ENCODE measurements around the gene MPV17L2.

MPV17L2 gene

DNA sequence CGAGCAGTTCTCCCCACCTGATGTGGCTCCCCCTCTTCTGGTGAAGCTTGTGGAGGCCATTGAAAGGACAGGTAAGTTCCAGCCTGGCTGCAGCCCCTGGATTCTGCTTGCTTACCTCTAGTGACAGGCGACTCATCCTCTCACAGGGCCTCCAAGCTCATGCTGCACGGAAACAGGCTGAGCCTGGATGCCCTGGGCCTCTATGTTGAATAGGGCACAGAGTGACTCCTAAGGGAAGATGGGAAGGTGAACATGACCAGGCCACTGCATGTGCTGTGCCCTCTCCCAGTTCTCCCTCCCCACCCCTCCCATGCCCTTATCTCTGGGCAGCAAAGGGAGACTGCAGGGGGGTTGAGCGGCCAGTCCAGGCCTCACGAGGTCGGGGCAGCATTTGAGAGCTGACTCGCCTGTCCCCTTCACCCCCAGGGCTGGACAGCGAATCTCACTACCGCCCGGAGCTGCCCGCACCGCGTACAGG, 32.5 kb upstream of the MPV17L2 start:
- no peak for DNase-seq

DNA sequence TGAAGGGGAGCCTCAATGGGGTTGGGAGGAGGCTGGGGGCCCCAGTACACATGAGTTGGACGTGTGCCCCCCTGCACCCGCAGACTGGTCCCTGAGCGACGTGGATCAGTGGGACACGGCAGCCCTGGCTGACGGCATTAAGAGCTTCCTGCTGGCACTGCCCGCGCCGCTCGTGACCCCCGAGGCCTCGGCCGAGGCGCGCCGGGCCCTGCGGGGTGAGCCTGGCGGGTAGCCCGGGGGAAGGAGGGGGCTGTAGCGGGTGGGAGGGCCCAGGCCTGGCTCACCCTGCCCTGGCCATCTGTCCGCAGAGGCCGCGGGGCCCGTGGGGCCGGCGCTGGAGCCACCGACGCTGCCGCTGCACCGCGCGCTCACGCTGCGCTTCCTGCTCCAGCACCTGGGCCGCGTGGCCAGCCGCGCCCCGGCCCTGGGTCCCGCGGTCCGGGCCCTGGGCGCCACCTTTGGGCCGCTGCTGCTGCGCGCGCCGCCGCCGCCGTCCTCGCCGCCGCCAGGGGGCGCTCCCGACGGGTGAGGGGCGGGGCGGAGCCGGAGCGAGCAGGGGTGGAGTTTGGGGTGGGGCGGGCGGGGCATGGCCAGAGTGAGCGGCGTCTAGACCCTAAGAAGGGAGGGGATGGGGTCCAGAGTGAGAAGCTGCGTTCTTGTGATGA, 31.9 kb upstream of the MPV17L2 start:
- peak in 50 of 58 donors; percentile 19 to 78 (median 58) for DNase-seq

- peak in 5 of 58 donors; percentile 41 to 72 (median 54) for DNase-seq
These were observed 31.4 kb upstream of the MPV17L2 start for GRCh38 chr19:18161636-18162002.

- DNase-seq = no peak
These were observed 28.9 kb upstream of the MPV17L2 start for GRCh38 chr19:18164072-18164471.

- DNase-seq = no peak
These were observed 27.0 kb upstream of the MPV17L2 start for GRCh38 chr19:18165794-18166544.

- DNase-seq = no peak
These were observed 26.0 kb upstream of the MPV17L2 start for GRCh38 chr19:18167011-18167410.

- peak in 19 of 58 donors; percentile 5 to 39 (median 21) for DNase-seq
These were observed 24.9 kb upstream of the MPV17L2 start for GRCh38 chr19:18167975-18168645.

GRCh38 chr19:18168673-18169381, 24.2 kb upstream of the MPV17L2 start:
- DNase-seq = no peak

DNA sequence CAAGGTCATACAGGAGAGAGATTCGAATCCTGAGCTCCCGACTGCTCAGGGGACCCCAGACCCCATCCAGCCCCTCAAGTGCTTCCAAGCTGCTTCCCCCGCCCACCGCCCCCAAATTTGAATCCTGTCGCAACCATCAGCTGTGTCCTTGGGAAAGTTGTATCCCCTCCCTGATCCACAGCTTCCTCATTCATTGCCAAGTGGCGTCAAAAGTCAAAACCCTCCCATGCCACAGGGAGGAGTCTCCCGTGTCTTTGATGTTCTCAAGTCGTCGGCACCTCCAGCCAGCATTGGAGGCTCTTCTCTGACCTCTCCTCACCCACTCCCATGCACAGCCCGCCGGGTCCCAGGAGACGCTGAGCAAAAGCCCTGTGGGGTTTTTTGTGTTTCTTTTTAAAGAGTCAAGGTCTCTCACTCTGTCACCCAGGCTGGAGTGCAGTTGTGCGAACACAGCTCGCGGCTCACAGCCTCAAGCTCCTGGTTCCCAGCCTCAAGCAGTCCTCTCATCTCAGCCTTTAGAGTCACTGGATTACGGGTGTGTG, 22.2 kb upstream of the MPV17L2 start:
- DNase-seq = peak in 1 of 58 donors; percentile 19

GRCh38 chr19:18171605-18172327, 21.3 kb upstream of the MPV17L2 start:
- DNase-seq = no peak

DNA sequence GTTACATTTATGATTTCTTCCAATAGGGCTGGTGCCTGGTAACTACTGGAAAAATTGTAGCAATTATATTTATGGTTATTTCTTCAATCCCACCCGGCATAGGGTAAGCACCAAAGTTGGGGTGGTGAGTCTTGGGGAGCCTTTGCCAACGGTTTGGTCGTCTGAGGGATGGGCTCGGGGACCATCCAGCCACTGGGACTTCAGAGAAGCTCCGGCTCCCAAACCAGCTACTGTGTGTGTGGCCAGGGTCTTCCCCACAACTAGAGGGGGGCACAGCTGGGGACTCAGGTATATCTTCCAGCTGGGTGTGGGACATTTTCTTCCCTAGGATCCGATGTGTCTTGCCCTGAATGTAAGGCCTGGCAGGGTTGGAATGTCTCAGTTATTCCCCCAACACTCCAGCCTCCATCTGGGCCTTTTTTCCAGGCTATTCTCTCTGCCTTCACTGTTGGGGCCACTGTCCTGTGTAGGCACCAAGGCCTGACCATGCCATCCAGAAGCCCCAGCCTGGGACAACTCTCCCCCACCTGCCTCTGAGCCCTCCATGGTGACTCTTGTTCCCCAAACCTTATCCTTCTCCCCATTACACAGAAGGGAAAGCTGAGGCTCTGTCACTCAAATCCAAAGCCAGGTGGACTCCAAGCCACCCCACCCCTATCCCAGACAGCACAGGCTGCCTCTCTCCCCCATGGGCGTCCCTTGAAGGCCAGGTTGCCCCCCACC, 20.5 kb upstream of the MPV17L2 start:
- DNase-seq = no peak

DNA sequence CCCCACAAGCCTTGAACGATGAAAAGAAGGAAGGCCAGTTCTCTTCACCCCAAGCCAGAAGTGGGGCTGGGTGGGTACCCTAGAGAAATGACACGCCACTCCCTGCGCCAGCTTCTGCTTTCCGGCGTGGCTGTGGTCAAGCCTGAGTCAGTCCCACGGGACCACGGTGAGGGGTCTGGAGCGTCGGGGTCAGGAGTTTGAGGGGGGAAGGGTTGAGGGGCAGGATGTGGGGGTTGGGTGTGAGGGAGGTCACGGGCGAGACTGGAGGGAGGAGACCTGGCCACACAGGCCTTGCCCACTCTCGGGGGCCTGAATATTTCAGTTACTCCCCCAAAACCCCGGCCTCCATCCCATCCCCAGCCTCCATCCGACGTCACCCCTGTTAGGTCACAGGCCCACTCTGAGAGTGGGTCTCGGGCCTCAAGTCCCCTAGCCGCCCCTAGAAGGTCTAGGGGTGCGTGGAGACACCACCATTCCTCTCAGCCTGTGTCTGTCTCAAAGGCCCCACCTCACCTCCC, 19.9 kb upstream of the MPV17L2 start:
- DNase-seq = peak in 4 of 58 donors; percentile 9 to 29 (median 19)

- DNase-seq = peak in 20 of 58 donors; percentile 4 to 75 (median 35)
These were observed 19.3 kb upstream of the MPV17L2 start, which contains the start of gene IFI30 for GRCh38 chr19:18173572-18174288. Gene IFI30 (plus strand): TSS chr19:18173813. CDS start chr19:18173842, 29 bp downstream.

DNA sequence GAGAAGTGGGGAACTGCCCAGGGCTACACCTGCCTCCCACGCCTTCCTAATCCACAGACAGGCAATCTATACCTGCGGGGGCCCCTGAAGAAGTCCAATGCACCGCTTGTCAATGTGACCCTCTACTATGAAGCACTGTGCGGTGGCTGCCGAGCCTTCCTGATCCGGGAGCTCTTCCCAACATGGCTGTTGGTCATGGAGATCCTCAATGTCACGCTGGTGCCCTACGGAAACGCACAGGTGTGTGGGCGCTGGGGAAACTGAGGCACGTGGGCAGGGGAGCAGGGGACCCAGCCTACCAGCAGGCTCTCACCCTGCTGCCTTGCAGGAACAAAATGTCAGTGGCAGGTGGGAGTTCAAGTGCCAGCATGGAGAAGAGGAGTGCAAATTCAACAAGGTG, 18.0 kb upstream of the MPV17L2 start:
- no peak for DNase-seq

DNA sequence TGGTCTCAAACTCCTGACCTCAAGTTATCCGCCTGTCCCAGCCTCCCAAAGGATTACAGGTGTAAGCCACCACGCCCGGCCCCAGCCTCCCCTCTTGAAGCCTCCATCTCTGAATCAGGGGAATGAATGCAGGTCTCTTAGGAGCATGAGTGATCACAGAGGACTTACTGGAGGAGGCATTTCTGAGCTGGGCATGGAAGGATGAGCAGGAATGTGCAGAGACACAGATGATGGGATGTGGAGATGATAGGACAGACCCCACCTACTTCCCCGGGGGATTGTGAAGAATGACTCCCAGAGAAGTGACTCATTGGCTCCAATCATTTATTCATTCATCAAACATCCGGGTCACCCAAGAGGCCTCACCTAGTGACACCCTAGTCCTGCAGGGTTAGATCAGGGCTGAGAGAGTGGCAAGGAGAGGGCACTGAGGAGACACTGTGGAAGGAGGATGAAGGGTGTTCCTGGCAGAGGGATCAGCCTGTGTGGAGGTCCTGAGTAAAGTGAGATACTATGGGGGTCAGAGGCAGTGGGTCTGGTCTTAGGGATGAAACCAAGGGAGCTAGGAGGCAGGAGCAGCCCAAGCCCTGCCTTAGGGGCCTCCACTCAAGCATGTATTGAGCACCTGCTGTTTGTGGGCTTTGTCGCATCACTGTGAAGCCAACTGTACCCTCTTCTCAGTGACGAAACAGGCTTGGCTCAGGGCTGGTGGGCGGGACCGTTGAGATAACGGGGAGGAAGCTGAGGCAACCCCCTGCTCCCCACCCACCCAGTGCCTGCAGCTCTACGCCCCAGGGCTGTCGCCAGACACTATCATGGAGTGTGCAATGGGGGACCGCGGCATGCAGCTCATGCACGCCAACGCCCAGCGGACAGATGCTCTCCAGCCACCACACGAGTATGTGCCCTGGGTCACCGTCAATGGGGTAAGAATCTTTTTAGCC, 16.4 kb upstream of the MPV17L2 start:
- no peak for DNase-seq

DNA sequence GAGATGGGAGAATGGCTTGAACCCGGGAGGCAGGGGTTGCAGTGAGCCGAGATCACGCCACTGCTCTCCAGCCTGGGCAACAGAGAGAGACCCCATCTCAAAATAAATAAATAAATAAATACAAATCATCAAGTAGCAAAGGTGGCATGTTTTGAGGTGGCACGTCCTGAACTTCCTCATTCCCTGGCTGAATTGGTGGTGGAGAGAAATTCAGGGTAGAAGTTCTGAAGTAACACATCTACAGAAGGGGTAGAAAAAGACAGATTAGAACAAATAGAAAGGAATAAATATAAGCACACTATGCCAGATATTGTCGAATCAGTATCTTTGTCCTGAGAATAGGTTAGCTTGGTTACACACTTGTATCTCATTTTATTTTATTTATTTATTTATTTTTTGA, 13.1 kb upstream of the MPV17L2 start:
- no peak for DNase-seq

DNA sequence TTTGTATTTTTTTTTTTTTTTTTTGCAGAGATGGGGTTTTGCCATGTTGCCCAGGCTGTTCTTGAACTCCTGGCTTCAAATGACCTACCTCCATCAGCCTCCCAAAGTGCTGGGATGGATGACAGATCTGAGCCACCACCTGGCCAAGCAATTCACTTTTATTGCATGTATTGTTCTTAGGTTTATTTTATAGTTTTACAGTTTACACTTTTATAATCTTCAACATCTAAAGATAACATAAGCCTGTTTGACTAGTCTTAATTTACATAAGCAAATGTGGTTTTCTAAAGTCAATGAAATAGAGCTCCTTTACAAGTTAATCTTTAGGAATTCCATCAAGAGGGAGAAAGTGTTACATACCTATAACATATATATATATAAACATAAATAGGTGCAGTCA, 9.5 kb upstream of the MPV17L2 start:
- no peak for DNase-seq

DNA sequence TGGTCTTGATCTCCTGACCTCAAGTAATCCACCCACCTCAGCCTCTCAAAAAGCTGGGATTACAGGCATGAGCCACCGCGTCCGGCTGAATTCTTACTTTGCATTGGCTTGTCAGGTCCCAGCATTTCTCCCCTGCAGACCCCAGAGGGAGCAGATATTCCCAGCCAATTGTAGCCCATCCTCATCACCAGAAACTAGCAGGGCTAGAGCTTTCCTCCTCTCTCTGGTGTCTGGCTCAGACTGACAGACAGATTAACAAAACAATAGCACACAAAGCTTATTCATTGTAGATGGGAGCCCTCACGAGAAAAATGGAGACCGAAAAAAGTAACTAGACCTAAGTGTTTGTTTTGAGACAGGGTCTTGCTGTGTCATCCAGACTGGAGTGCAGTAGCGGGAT, 7.5 kb upstream of the MPV17L2 start:
- DNase-seq = no peak
